Activated naive CD4-positive, alpha-beta T cell treated with anti-CD3 and anti-CD28 coated beads, Interleukin-2, amount 50 U/mL, for 24 hours (primary cell): ENCODE measurements around the gene DIS3L2.
"Not testable (repeated sequence)": the region's sequence is repeated elsewhere in the genome, so short reads cannot be mapped to it uniquely, and the experiment has no call there.

Experiments used
- H3K27ac Mint-ChIP-seq: one replicate; pipeline ENCODE4 v1.8.0; 2021; ENCODE audit warnings: mild to moderate bottlenecking, mixed read lengths
- H3K27me3 Mint-ChIP-seq: one replicate; pipeline ENCODE4 v1.8.0; 2021; ENCODE audit warnings: mixed read lengths
- H3K36me3 Mint-ChIP-seq: one replicate; pipeline ENCODE4 v1.8.0; 2021; ENCODE audit warnings: mixed read lengths
- H3K4me1 Mint-ChIP-seq: one replicate; pipeline ENCODE4 v1.8.0; 2021; ENCODE audit warnings: mixed read lengths
- H3K4me3 Mint-ChIP-seq: one replicate; pipeline ENCODE4 v1.8.0; 2021; ENCODE audit warnings: mild to moderate bottlenecking, mixed read lengths
- H3K9me3 Mint-ChIP-seq: one replicate; pipeline ENCODE4 v1.8.0; 2021; ENCODE audit warnings: mixed read lengths

Gene DIS3L2

DNA sequence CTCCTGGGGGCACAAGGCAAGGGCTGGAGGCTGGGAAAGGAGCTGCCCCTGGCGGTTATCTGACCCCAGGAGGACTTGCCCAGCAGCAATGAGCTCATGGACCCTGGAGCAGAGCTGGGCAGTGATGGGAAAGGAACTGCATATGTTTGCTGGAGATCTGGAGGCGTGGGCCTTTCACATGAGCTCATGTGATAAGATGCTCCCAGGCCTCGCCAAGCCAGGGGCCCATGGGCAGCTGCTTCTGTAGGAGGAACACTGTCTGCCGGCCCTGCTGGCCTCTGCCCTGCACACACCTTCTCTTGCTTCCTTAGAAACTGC is 26.3 kb upstream of the DIS3L2 start:
- no peak overlapping the region for H3K27ac Mint-ChIP-seq
- H3K27me3 Mint-ChIP-seq = no peaks in the 10 kb centered on the region
- no peak overlapping the region for H3K4me3 Mint-ChIP-seq
- H3K36me3 Mint-ChIP-seq = no peaks in the 10 kb centered on the region
- no peaks in the 10 kb centered on the region for H3K9me3 Mint-ChIP-seq
- no peaks in the 10 kb centered on the region for H3K4me1 Mint-ChIP-seq

DNA sequence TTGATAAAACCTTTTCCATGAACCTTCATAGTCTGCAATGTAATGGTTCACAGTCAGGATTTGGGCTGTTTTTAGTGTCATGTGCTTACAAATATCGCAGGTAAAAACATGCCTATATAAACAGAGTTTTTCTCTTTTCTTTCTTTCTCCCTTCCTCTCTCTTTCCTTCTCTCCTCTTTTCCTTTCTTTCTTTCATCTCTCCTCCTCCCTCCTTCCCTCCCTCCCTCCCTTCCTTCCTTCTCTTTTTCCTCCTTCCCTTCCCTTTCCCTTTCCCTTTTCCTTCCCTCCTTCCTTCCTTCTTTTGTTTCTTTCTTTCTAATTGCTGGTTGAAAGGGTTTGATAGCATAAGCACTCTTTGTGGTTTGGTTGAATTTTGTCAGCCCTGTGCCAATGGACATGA is 25.7 kb upstream of the DIS3L2 start:
- H3K27ac Mint-ChIP-seq = no peak overlapping the region
- H3K27me3 Mint-ChIP-seq = no peaks in the 10 kb centered on the region
- no peaks in the 10 kb centered on the region for H3K36me3 Mint-ChIP-seq
- H3K4me1 Mint-ChIP-seq = no peaks in the 10 kb centered on the region
- no peak overlapping the region for H3K4me3 Mint-ChIP-seq
- H3K9me3 Mint-ChIP-seq = no peaks in the 10 kb centered on the region

DNA sequence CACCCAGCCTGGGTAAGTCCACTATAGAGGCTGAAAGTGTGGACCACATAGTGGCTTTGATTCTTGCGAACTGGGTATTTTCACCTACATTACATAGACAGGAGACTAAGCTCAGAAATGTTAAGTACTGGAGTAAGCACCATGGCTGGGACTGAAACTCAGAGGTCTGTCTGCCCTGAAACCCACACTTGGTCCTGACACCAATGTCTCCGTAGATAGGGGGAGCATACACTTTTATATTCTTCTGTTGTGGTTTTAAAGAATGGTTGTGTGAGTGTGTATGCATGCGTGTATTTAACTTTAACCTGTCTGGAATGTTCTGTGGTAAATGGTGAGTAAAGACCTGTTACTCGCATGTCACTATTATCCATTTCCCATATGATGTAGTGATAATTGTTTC is 25.0 kb upstream of the DIS3L2 start:
- Mint-ChIP-seq H3K4me3 (no peak overlapping the region), H3K36me3 (no peaks in the 10 kb centered on the region), H3K4me1 (no peaks in the 10 kb centered on the region), H3K27ac (no peak overlapping the region), H3K27me3 (no peaks in the 10 kb centered on the region), H3K9me3 (no peaks in the 10 kb centered on the region)

DNA sequence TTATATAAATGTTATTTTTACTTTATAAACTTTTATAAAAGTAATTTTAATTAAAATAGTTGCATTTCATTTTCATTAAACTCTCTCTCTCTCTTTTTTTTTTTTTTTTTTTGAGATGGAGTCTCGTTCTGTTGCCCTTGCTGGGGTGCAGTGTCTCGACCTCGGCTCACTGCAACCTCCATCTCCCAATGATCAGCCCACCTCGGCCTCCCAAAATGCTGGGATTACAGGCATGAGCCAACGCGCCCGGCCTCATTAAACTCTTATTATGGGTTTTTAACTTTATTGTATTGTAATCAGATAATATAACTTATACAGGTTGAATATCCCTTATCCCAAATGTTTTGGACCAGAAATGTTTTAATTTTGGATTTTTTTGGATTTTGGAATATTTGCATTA is 24.5 kb upstream of the DIS3L2 start:
- H3K27ac Mint-ChIP-seq = no peak overlapping the region
- H3K9me3 Mint-ChIP-seq = no peaks in the 10 kb centered on the region
- H3K4me1 Mint-ChIP-seq = no peaks in the 10 kb centered on the region
- no peaks in the 10 kb centered on the region for H3K36me3 Mint-ChIP-seq
- H3K4me3 Mint-ChIP-seq = no peak overlapping the region
- no peaks in the 10 kb centered on the region for H3K27me3 Mint-ChIP-seq

DNA sequence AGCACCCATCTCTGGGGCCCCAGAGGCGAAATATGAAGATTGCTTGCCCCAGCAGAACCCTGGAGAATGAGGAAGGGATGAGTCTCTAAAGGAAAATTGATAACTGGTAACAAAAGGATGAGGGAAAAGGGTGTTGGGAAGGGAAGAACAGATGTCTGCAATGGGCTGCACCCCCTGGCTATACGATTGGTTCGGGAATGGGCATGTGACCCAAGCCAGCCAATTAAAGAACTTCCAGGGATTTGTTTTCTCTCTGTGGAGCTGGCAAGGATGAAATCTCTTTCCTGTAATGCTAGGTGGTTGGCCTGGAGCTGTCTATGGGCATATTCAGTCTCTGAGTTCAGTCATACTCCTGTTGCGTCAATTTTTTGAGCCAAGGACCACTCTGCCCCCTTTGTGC is 22.5 kb upstream of the DIS3L2 start:
- Mint-ChIP-seq H3K36me3 (no peaks in the 10 kb centered on the region), H3K4me3 (no peak overlapping the region), H3K4me1 (no peaks in the 10 kb centered on the region), H3K27me3 (no peaks in the 10 kb centered on the region), H3K9me3 (no peaks in the 10 kb centered on the region), H3K27ac (no peak overlapping the region)

DNA sequence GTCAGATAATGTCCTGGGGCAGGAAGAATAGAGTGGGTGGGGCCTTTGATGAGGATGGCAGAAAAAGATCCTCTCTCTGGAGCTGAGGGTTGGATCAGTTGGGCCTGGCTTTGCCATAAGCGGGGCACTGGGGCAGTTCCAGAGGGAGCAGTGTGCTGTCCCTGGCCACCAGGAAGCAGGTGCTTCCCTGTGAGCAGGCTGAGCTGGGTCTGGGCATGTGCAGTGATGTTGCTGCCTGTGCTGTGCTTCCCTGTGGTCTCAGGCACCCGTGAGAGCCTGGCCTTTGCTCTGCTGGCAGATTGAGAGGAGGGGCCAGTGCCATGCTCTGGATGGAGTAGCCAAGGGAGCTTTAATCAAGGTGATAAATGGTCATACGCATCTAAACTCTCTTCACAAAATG is 20.7 kb upstream of the DIS3L2 start:
- Mint-ChIP-seq H3K27ac (no peak overlapping the region), H3K27me3 (no peaks in the 10 kb centered on the region), H3K36me3 (no peaks in the 10 kb centered on the region), H3K4me1 (no peaks in the 10 kb centered on the region), H3K9me3 (no peaks in the 10 kb centered on the region), H3K4me3 (no peak overlapping the region)

DNA sequence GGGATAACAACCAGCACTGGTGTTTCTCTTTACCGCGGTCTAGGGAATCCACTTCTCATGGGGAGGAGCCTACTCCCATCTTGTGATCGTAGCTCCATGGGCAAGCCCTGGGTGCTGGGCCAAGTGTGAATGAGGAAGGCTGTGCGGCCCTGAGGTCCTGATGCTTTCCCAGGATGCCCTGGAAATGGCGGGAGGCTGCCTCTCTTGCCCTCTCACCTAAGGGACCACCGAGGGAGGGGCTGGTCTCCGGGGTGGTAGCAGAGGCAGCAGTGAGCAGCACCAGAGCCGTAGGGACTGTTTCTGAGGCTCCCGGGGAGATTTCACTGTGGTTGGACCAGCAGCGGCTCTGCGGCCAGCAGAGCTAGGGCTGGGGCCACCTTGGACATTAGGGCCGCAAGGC is 19.8 kb upstream of the DIS3L2 start:
- H3K36me3 Mint-ChIP-seq = no peaks in the 10 kb centered on the region
- no peak overlapping the region for H3K27ac Mint-ChIP-seq
- no peaks in the 10 kb centered on the region for H3K4me1 Mint-ChIP-seq
- no peak overlapping the region for H3K4me3 Mint-ChIP-seq
- H3K9me3 Mint-ChIP-seq = no peaks in the 10 kb centered on the region
- H3K27me3 Mint-ChIP-seq = no peaks in the 10 kb centered on the region

DNA sequence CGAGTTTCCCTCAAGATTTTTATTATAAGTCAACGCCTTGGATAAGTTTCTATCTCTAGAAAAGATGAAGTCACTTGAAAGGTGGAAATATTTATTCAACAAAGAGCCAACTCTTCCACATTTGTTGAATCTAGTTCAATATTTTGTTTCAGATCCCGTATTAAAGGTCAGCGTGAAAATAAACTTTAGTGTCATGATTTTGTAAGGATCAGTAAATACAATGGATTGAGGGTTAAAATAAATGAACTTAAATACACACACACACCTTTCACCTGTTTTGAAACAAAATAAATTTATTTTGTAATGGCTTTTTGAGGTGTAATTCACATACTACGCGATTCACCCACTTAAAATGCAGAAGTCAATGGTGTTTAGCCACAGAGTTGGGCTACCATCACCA is 19.3 kb upstream of the DIS3L2 start:
- H3K4me1 Mint-ChIP-seq = no peaks in the 10 kb centered on the region

DNA sequence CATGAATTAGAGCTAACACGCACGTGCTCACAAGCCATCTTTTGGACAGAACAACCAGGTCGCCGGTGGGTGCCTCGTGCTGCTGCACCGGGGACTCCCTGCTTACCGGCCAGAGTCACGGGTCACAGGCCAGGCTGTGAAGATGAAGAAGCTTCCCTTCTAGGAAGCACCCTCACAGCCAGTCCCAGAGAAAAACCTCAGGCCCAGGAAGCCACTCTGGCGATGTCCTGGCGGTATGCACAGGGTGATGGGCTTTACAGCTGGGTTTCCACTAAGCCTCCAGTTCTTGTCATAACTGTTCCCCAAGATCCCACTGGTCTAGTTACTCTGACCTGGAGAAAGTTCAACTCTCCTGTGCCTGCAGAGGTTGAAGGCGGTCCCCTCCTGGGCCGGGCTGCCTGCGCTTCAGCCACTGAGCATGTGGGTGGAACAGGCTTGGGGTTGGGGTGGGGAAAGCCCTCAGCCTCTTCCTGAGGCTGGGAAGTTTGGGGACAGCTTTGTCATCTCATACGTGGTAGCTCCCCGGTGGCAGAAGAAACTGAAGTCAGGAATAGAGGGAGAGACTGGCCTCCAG is 15.2 kb upstream of the DIS3L2 start:
- Mint-ChIP-seq H3K9me3 (peaks cover 4% of the 10 kb centered on the region), H3K4me1 (no peaks in the 10 kb centered on the region), H3K4me3 (no peak overlapping the region), H3K27ac (no peak overlapping the region), H3K36me3 (peaks cover 3% of the 10 kb centered on the region), H3K27me3 (peaks cover 2% of the 10 kb centered on the region)

More for the DNA sequence above, 19.3 kb upstream of the DIS3L2 start:
- H3K27ac Mint-ChIP-seq = no peak overlapping the region
- no peaks in the 10 kb centered on the region for H3K27me3 Mint-ChIP-seq
- H3K4me3 Mint-ChIP-seq = no peak overlapping the region
- H3K36me3 Mint-ChIP-seq = no peaks in the 10 kb centered on the region
- H3K9me3 Mint-ChIP-seq = no peaks in the 10 kb centered on the region

DNA sequence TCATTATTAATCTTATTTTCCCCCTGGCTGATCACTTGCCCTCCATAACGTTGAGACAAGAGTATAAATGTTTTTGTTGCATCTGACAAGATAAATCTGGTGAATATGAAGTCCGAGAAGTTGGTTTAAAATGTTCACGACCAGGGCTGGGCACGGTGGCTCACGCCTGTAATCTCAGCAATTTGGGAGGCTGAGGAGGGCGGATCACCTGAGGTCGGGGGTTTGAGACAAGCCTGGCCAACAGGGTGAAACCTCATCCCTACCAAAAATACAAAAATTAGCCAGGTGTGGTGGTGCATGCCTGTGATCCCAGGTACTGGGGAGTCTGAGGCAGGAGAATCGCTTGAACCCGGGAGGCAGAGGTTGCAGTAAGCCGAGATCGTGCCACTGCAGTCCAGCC is 14.4 kb upstream of the DIS3L2 start:
- H3K4me1 Mint-ChIP-seq, H3K27ac Mint-ChIP-seq, H3K36me3 Mint-ChIP-seq, H3K27me3 Mint-ChIP-seq, H3K4me3 Mint-ChIP-seq, H3K9me3 Mint-ChIP-seq: not testable (repeated sequence)

DNA sequence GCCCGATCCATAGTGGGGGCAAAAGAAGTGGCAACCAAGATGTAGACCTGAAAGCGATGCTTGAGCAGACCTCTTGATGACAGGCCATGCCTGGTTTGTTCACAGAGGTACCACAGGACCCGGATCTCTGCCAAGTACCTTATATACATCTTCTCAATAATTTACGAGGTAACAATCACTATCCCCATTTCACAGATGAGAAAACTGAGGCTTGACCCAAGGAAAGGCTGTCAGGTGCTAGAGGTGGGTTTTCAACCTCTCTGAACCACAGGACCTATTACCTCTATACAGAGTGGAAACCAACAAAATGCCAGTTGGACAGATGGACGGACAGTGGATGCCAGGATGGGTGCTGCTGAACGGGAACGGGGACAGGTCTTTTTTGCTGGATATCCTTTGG is 13.8 kb upstream of the DIS3L2 start:
- Mint-ChIP-seq H3K36me3 (peaks cover 3% of the 10 kb centered on the region), H3K4me1 (no peaks in the 10 kb centered on the region), H3K27me3 (peaks cover 2% of the 10 kb centered on the region), H3K27ac (no peak overlapping the region), H3K4me3 (no peak overlapping the region), H3K9me3 (peaks cover 4% of the 10 kb centered on the region)

DNA sequence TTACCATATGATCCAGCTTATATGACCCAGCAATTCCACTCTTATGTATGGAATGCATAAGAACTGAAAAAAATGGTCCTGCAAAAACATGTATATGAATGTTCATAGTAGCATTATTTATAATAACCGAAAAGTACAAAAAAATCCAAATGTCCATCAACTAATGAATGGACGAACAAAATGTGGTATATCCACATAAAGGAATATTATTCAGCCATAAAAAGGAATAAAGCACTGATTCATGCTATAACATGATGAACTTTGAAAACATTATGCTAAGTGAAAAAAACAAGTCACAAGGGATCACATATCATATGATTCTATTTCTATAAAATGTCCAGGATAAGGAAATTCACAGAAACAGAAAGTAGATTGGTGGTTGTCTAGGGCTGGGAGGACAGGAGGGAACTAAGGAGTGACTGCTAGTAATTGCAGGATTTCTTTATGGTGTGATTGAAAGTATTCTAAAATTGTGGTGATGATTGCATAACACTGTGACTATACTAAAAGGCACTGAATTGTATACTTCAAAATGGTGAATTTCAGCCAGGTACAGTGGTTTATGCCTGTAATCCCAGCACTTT is 10.0 kb upstream of the DIS3L2 start:
- Mint-ChIP-seq H3K4me3 (no peak overlapping the region), H3K9me3 (peaks cover 4% of the 10 kb centered on the region), H3K27ac (no peak overlapping the region), H3K4me1 (no peaks in the 10 kb centered on the region), H3K27me3 (peaks cover 3% of the 10 kb centered on the region), H3K36me3 (peaks cover 3% of the 10 kb centered on the region)

DNA sequence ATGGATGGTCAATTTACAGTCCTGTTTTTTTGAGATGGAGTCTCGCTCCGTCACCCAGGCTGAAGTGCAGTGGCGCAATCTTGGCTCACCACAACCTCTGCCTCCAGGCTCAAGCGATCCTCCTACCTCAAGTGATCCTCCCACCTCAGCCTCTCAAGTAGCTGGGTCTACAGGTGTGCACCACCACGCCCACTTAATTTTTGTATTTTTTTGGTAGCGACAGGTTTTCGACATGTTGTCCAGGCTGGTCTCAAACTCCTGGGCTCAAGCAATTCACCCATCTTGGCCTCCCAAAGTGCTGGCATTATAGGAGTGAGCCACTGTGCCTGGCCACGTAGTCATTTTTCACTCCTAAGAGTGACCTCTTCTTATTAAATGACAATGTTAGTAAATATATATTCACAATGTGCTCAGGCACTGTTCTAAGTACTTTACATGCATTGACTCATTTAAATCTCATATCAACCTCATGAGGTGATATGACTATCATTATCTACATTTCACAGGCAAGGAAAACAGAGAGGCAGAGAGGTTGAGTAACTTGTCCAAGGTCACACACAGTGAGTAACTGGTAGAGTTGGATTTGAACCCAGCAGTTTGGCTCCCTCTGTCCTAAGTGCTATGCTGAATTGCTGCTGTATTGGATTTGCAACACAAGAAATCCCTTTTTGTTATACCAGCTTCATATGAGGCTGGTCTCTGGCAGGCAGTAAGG is 5.6 kb upstream of the DIS3L2 start:
- Mint-ChIP-seq H3K27me3 (peaks cover 3% of the 10 kb centered on the region), H3K9me3 (peaks cover 2% of the 10 kb centered on the region), H3K4me3 (no peak overlapping the region), H3K36me3 (peaks cover 3% of the 10 kb centered on the region), H3K4me1 (peaks cover 3% of the 10 kb centered on the region), H3K27ac (no peak overlapping the region)

DNA sequence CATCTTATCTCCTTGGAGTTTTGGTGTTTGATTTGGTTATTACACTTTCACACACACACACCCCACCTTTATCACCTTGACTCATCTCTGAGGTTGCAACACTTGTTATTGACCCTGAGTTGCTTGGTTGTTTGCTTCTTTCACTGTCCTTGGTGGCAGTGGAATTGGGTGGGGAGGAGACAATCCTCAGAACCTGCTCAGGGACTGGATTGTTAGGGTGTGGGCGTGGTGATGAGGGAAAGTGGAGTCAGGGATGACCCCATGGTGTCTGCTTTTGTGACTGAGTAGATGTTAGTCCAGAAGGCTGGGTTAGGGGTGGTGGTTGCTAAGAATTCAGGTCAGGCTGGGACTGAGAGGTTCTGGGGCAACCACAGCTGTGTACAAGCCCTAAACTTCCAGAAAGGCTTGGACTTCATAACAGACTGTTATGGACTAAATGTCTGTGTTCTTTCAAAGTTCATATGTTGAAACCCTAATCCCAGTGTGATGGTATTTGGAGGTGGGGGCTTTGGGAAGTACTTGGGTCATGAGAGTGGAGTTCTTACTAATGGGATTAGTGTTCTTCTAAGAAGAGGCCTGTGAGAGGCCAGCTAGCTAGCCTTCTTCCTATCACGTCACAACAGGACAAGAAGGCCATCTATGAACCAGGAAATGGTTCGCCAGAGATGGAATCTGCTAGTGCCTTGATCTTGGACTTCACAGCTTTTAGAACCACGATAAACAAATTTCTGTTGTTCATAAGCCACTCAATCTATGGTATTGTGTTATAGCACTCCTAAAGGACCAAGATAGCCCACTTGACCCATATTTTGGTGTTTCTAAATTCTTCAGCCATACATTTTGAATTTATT is 3.4 kb upstream of the DIS3L2 start:
- peaks cover 3% of the 10 kb centered on the region for H3K36me3 Mint-ChIP-seq
- no peaks in the 10 kb centered on the region for H3K9me3 Mint-ChIP-seq
- peaks cover 2% of the 10 kb centered on the region for H3K27me3 Mint-ChIP-seq
- H3K4me3 Mint-ChIP-seq = no peak overlapping the region
- H3K4me1 Mint-ChIP-seq = peaks cover 12% of the 10 kb centered on the region
- H3K27ac Mint-ChIP-seq = no peak overlapping the region

DNA sequence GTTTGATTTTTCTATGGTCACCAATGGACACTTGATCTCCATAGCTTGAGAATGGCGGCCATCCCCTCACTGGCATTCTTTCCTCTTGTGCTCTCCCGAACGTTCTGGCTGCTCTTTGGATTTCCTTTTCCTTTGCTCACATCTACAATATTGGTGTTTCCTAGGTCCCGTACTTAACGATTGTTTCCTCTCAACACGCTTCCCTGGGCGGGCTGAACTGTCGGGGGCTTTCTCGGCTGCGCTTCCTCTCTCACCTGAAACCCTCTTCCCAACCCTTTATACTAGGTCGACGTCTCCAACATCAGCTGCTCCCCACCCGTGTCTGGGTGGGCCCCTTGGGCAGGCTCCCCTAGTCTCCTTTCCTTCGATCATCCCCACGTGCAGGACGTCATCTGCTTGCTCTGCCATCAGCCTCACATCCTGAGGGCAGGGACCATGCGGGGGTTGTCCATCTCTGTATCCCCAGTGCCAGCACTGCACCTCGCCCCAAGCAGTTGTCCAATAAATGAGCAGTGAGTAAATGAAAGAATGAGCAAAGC is 634 bp upstream of the DIS3L2 start:
- no peaks in the 10 kb centered on the region for H3K9me3 Mint-ChIP-seq
- peaks cover 37% of the 10 kb centered on the region for H3K4me1 Mint-ChIP-seq

DNA sequence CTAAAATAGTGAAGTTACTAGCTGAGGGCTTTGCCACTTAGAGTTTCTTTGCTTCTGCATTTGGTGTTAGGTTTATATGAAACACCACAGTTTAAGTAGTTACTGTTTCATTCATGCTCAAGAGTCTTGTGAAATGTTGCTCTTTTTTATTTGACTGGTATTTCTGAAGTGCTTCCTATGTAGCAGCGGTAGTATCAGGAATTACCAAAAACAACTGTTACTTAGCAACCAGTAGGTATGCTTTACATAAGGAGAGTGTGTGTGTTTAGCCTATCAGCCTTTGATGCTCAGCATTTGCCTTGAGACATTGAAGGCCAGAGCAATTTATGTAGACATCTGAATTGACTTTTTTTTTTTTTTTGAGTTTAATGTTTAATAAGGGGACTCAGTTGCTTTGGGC is 3.6 kb downstream of the DIS3L2 start:
- Mint-ChIP-seq H3K4me3 (no peak overlapping the region), H3K36me3 (peaks cover 13% of the 10 kb centered on the region), H3K4me1 (peaks cover 58% of the 10 kb centered on the region), H3K27me3 (no peaks in the 10 kb centered on the region), H3K9me3 (no peaks in the 10 kb centered on the region), H3K27ac (peak overlapping the region; percentile 41)

More for the DNA sequence above, 634 bp upstream of the DIS3L2 start:
- Mint-ChIP-seq H3K4me3 (peak overlapping the region; percentile 97), H3K27me3 (no peaks in the 10 kb centered on the region), H3K36me3 (peaks cover 3% of the 10 kb centered on the region), H3K27ac (peak overlapping the region; percentile 98)
